GM19043 (cell line): ENCODE measurements around the gene PELO.

Experiments
- ATAC-seq: cut with Tn5 transposase; IDR thresholded peaks from one replicate; pipeline ENCODE4 v1.9.1; 2021; ENCODE audit warnings: low read depth; ENCODE audit not compliant: unreplicated experiment

The PELO gene

DNA sequence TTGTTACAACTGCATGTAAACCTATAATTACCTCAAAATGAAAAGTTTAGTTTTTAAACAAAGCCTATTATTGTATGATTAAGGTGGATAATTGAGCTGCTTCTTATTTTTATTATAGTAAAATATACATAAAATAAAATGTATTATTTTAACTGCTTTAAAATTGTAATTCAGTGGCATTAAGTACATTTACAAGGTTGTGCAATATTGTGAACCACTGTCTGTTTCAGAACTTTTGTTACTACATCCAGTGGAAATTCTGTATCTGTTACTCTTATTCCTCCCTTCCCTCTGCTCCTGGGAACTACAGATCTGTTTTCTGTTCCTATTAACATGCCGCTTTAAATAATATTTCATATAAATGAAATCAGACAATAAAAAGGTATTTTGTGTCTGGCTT, 37.1 kb downstream of the PELO start:
- ATAC-seq: no peak

GRCh38 chr5:52825826-52826225, 38.1 kb downstream of the PELO start:
- ATAC-seq: peak; percentile 95

DNA sequence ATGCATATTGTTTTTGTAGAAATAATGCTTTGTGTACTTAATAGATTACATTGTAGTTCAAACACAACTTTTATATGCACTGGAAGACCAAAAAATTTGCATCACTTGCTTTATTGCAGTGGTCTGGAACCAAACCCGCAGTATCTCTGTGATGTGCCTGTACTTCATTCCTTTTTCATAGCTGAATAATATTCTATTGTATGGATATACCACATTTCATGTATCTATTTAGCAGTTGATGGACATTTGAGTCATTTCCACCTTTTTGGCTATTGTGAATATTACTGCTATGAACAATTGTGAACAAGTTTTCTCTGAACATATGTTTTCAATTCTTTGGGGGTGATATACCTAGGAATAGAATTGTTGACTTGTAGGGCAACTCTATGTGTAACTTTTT, 40.1 kb downstream of the PELO start:
- no peak for ATAC-seq

DNA sequence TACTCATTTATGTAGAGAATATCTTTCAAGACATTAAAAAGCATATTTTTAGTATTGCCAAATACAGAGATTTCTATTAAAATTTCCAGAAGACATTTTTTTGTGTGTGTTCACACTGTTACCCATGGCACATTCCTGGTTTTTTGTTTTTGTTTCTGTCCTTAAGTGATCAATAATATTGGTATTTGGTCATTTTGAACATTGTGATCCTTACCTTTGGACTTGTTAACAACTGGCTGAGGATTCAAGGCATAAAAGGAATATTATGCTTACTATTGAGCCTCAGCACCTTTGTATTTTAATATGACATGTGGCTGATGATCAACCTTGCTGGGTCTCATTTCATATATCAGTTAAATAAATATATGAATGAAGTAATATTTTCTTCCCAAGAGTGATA, 41.9 kb downstream of the PELO start:
- no peak for ATAC-seq

DNA sequence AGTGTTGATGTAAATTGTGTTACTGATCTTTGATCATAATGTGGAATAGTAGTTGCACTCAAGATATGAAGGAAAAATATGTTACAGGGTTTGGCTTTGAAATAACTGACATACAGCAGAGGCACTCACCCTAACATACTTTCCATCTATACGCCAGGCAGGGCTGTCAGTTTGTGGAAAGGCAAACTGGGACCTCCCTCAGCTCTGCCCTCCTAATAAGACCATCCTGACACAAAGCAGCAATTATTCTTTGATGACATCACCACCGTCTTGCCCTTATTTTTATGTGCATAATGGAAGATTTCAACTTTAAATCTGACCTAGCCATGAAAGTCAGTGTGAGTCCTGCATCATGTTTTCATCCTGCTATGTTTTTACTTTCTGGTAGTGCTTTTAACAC, 42.9 kb downstream of the PELO start:
- no peak for ATAC-seq

DNA sequence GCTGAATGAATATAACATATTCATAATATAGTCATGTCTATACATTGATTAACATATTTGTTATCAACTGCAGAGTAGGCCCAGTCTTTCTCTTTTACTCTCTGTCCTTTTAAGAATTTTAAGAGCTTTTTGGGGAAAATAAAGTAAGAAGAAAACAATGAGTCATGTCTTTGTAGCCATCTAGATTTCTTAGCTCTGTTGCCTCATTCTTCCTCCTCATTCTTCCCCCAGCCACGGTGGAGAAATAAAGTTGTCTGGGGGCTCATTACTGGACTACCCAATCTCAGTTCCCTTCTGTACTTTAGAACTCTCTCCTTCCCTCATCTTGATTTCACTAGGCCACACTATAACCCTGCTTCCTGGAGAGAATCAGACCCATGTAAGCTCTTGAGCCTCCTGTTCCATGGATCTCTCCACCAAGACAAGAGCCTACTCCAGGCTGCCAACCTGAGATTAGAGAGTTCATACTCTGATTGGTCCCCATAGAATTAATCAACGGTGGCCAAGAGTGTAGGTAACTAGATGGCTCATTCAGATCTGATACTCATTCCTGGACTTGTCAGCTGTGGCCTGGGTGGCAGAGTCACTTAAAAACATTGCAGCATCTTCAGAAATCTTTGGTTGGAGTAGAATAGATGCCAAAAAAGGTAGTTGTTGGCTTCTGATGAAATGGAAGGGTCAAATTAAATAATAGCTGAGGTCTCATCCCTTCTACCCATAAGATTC, 44.2 kb downstream of the PELO start:
- ATAC-seq: no peak

GRCh38 chr5:52834320-52834719, 46.6 kb downstream of the PELO start:
- ATAC-seq: no peak

DNA sequence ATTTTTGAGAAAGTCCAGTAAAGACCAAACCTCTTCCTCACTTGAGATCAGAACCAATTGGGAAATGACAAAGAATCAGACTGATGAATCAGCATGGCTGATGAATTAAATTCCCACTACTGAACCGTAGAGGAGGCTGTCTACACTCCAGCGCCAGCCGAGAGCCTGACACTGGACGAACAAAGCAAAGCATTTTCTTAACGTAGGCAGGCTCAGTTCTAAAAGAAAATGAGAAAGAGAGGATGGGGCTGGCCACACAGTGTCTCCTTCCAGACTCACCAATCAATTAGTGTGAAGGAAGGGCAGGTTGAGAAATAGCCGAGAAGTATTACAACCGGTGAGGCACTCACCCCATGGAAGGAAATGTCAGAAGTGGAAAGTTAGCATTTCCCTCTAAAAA, 49.4 kb downstream of the PELO start:
- ATAC-seq: no peak
